GM12873 (cell line): ENCODE measurements around the gene TUBB2A.

Experiments used
- TF ChIP-seq, protein P1 (sequence below): IDR thresholded peaks from 2 replicates; pipeline ENCODE4 v1.5.1; 2012; ENCODE audit warnings: low read depth, mild to moderate bottlenecking, moderate library complexity, low read length, control low read depth; ENCODE audit not compliant: insufficient read depth; ENCODE audit errors: missing control alignments

Gene TUBB2A

DNA sequence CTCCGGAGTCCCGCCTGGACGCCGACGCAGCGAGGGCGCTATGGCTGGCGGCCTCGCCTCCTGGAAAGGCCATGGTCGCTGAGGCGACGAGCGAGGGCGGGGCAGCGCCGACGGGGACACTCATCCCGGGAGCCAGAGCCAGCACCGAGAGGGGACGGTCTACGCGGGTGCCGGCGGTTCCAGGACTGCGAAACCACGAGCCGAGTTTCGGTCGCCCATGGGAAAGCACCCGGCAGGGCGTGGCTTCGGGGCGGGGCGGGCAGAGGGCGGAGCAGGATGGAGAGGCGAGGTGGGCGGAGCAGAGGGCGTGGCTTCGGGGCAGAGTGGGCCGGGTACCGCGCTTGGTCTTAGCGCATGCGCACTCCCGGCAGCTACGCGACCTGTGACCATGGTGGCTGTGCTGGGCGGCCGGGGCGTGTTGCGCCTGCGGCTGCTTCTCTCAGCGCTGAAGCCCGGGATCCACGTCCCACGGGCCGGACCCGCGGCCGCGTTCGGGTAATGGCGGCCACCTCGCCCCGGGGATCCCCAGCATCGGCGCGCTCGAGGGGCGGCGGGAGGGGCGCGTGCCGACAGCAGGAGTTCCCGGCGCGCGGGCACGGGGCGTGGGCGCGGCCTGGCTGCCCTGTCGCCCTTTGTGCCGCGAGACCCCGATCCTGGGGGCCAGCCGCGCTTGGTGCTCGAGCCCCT, 38.8 kb downstream of the TUBB2A start, which contains the start of gene BPHL:
TSS of gene BPHL (plus strand) at position 359 of the 687 bp plus-strand sequence. CDS start at position 389, 30 bp downstream.
- TF ChIP-seq, protein P1, sequence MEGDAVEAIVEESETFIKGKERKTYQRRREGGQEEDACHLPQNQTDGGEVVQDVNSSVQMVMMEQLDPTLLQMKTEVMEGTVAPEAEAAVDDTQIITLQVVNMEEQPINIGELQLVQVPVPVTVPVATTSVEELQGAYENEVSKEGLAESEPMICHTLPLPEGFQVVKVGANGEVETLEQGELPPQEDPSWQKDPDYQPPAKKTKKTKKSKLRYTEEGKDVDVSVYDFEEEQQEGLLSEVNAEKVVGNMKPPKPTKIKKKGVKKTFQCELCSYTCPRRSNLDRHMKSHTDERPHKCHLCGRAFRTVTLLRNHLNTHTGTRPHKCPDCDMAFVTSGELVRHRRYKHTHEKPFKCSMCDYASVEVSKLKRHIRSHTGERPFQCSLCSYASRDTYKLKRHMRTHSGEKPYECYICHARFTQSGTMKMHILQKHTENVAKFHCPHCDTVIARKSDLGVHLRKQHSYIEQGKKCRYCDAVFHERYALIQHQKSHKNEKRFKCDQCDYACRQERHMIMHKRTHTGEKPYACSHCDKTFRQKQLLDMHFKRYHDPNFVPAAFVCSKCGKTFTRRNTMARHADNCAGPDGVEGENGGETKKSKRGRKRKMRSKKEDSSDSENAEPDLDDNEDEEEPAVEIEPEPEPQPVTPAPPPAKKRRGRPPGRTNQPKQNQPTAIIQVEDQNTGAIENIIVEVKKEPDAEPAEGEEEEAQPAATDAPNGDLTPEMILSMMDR, result no peak

DNA sequence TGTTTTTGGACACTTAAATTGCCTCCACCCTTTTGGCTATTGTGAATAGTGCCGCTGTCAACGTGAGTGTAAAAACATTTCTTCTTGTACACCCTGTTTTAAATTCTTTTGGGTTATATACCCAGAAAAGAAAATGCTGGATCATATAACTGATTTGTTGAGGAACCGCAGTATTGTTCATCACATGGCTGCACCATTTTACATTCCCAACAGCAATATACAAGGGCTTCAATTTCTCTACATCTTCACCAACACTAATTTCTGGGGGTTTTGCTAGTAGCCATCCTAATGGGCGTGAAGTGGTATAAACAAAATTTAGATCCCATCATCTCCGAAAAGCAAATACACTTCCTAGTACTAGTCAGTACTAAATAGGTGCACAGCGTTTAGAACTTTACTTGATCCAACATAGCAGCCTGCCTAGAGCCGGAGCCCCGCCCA, 39.4 kb downstream of the TUBB2A start:
- TF ChIP-seq, protein P1, result no peak

DNA sequence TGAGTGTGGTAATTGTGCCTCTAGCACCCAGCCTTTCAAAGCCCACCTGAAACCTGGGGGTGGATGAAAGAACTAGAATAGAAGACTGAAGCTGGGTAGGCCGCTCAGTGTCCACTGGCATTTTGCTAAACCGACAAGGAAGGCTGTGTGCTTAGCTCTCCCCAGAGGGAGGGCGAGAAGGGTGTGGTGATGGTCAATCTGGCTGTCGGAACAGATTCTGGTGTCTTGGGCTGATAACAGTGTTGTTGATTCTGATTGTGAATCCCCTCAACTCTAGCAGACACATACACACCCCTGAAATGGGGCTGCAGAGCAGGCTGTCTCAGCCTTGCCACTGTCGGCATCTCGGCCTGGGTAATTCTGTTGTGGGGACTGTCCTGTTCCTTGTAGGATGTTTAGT, 43.0 kb downstream of the TUBB2A start:
- TF ChIP-seq, protein P1, result no peak

DNA sequence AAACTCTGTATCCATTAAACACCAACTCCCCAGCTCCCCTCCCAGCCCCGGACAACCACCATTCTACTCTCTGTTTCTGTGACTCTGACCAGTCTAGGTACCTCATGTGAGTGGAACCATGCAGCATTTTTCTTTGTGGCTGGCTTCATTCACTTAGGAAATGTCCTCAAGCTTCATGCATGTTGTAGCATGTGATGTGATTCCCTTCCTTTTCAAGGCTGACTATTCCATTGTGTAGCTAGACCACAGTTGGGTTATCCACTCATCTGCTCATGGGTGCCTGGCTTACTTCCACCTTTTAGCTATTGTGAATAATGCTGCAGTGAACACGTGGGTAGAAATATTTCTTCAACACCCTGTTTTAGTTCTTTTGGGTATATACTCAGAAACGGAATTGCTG, 47.6 kb downstream of the TUBB2A start:
- TF ChIP-seq, protein P1, result no peak

DNA sequence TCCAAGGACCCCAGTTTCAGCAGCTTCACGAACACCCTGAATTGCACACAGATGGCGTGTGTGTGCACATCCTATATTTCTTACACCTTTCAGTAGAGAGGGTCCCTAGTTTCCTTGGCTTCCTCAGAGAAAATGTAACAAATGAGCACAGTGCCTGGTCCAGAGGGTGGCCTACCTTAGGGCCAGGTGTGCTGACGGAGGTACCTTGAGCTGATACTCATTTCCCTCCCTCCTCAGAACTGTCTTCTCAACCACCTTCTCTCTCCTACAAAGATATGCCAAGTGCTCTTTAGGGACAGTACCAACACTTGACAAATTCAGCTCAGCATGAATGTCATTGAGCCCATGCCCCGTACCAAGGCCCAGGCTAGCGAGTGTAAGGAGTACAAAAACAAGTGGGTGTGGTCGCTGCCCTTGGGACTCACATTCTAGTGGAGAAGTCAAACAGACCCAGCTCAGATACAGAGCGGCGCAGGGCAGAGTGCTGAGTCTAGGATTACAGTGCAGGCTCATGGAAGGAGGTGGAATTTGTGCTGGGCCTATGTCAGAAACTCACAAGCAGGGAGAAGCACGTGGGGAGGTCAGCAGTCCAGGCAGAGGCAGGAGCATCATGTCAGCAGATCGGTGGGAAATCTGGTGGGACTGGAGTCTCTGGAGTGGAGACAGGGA, 48.5 kb downstream of the TUBB2A start:
- TF ChIP-seq, protein P1, result no peak
